GM18498 (cell line): ENCODE measurements around the gene SERTAD1.
A peak's percentile ranks its signal among the peaks of the same experiment; 100 is the strongest.
"Not testable (repeated sequence)": the region's sequence is repeated elsewhere in the genome, so short reads cannot be mapped to it uniquely, and the experiment has no call there.

ENCODE experiments used
- ATAC-seq: cut with Tn5 transposase; IDR thresholded peaks from one replicate; pipeline ENCODE4 v1.9.1; 2021; ENCODE audit warnings: mild to moderate bottlenecking, moderate library complexity; ENCODE audit not compliant: unreplicated experiment

SERTAD1 gene

DNA sequence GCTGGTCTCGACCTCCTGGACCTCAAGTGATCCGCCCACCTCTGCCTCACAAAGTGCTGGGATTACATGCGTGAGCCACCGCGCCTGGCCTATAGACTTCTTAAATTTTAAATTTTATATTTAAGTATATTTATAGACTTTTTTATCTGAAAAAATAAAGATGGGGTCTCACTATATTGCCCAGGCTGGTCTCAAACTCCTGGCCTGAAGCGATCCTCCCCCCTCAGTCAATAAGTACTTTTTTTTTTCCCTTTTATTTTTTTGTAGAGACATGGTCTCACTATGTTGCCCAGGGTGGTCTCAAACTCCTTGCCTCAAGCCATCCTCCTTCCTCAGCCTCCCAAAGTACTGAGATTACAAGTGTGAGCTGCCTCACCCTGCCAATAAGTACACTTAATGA lies 1.9 kb downstream of the SERTAD1 start:
- ATAC-seq = no peak

- ATAC-seq = no peak
Measured at GRCh38 chr19:40422748-40423566, 2.8 kb downstream of the SERTAD1 start.

- no peak for ATAC-seq
Measured at GRCh38 chr19:40421993-40422747, 3.6 kb downstream of the SERTAD1 start.

DNA sequence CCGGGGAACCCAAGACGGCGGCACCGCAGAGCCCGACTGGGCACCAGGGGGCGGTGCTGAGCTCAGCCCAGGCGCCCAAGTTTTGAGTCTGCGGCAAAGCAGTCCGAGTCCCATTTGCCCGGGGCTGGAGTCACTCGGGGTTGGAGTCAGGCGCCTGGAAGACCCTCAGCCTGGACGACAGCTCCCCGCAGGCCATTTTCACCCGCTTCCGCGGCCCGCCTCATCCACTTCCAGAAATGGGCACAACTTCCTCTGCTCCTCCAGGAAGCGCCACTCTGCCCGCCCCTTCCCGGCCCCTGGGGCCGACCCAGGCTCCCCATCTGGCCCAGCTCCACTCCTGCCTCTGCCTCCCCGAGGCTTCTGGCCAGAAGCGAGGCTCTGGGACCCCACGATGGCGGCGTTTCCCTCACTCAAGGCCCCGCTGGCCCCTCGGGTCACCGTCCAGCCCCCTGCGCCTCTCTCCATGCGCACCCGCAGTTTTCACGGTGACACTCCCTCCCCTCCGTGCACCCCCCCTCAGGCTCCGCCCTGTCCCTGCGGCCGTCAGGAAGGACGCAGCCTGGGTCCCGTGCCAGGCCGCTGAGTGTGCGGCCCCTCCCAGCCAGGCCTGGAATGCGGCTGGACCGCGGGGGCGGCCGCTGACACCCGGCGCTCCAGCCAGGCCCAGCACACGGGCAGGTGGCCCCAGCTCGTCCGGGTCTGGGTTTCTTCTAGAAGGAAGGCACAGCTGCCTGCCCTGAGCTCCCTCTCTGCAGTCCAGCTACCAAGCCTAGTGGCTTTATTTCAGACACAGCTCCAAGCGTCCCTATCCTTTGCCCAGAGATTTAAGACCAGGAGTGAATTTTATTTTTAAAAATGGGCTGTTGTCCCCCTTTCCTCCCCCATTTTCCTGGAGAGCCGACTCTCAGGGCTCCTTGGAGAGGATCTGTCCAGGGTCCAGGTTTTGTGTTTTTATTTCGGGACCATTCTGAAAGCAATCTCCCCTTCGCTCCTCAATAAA lies 4.7 kb downstream of the SERTAD1 start:
- ATAC-seq = peak; percentile 39

- ATAC-seq = no peak
Measured at GRCh38 chr19:40420451-40420765, 5.4 kb downstream of the SERTAD1 start.

DNA sequence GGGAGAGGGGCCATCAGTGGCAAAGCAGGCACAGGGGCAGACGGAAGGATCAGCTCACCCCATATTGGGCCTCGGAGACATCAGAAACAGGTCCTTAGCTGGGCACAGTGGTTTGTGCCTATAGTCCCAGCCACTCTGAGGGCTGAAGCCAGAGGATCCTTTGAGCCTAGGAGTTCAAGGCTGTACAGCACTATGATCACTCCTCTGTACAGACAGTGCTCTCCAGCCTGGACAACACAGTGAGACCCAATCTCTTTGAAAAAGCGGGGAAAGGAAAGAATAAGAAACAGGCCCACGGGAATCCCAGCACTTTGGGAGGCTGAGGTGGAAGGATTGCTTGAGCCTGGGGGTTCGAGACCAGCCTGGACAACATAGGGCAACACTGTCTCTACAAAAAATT lies 6.0 kb downstream of the SERTAD1 start:
- ATAC-seq = no peak

- ATAC-seq = no peak
Measured at GRCh38 chr19:40419066-40419612, 6.7 kb downstream of the SERTAD1 start.

GRCh38 chr19:40418040-40418439 lies 7.8 kb downstream of the SERTAD1 start:
- no peak for ATAC-seq

DNA sequence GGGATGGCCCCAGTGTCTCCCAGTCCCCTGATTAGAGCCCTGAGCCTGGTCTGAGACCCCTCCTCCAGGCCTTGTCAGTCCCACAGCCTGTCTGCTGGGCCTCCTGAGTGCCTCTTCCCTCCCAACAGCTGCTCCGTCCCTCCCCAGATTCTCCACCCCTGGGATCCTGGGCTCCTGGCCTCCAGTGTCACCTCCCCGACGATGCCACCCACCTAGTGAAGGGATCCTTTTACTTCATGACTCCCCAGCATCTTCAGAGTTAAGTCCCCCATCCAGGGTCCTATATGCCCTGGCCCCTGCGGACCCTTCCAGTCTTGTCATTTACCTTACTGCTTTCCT lies 8.2 kb downstream of the SERTAD1 start:
- ATAC-seq = no peak

- no peak for ATAC-seq
Measured at GRCh38 chr19:40416918-40417642, 8.7 kb downstream of the SERTAD1 start.

DNA sequence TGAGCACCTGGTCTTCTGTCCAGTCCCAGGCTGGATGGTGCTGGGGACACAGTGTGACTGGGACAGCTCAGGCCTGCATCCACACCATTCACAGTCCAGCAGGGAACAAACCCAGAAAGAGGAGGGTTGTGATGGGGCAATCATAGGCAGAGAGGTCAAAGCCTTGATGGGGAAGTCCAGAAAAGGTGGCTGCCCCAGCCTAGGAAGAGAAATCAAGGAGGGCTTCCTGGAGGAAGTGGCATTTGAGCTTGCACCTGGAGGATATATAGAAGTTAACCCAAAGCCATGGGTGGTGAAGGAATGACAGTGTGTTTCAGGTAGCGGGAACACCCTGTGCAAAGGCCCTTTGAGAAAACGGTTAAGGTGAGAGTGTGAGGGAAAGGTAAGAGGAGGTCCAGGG lies 10.0 kb downstream of the SERTAD1 start:
- ATAC-seq = no peak

DNA sequence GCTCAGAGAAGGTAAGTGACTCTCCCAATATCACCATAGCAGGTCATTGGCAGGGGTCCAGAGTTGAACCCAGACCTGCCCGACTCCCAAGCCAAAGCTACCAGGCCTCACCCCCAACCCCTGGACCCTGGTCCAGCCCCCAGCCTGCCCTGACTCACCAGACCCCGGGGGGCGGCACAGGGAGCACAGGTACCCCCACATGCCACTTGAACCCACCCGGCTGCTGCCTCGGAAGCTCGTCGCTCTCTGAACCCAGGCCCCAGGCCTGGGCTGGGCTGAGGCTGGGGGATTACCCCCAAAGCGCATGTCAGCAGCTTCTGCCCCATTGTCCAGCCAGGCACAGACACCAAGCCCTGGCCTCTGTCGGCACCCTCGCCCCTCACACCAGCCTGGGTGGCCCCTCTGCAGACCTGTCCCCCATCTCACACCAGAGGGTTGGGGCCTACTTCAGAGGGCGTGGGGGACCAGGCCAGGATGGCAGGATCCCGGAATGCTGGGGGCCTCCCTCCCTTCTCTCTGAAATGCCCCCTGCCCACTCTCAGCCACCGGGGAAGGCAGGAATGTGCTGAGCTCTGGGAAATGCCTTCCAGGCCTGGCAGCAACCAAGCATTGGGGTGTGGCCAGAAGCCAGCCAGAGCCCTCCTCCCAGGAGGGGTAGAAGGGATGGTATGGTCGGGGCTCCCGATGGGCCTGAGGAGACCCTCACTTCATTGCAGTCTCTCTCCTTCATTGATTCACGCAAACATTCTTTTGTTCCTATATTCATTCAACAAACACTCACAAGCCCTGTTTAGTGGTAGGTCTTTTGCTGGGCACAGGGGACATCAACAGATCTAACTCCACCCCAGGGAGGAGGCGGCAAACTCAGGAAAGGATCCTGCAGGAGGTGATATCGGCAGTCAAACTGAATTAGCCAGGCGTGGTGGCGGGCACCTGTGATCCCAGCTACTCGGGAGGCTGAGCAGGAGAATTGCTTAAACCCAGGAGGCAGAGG lies 11.0 kb downstream of the SERTAD1 start:
- ATAC-seq = no peak

DNA sequence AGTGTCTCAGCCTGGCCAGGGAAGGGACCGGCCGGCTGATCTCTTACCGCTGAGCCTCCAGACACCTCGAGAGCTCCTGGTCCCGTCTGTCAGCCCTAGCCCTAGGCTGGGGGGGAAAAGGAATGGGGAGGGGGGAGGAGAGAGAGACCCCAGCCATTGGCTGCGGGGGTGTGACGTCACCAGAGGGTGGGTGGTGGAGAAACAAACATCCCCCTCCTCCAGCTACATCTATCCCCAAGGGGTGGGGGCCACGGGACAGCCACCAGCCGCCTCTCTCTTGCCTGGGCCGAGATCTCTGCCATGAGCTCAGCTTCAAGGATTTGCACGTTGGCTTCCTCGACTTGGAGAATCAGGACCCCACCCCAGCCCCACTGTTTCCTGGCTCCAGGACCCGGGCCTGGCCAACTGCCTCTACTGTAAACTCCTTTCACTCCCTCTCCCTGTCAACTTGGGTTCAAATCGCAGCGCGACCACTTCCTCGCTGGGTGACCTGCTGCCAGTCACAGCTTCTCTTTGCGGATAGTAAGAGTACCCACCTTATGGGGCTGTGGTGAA lies 12.4 kb downstream of the SERTAD1 start, which contains the start of gene PRX:
Gene PRX, minus strand, starts transcription at position 88 of the 555 bp plus-strand sequence. CDS start 5,446 bp downstream, outside the sequence.
- ATAC-seq = no peak

DNA sequence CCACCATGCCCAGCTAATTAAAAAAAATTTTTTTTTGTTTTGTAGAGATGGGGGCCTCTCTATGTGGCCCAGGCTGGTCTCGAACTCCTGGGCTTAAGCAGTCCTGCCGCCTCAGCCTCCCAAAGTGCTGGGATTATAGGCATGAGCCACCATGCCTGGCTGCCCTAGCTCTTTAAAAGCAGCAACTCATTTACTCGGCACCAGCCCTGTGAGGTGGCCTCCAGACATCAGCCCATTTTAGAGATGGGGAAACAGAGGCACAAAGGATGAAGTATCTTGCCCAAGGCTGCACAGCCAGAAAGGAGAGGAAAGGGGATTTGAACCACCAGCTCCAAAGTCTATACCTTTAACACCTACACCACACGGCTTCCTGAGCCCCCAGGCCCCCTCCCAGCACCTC lies 12.9 kb downstream of the SERTAD1 start:
- ATAC-seq = no peak

DNA sequence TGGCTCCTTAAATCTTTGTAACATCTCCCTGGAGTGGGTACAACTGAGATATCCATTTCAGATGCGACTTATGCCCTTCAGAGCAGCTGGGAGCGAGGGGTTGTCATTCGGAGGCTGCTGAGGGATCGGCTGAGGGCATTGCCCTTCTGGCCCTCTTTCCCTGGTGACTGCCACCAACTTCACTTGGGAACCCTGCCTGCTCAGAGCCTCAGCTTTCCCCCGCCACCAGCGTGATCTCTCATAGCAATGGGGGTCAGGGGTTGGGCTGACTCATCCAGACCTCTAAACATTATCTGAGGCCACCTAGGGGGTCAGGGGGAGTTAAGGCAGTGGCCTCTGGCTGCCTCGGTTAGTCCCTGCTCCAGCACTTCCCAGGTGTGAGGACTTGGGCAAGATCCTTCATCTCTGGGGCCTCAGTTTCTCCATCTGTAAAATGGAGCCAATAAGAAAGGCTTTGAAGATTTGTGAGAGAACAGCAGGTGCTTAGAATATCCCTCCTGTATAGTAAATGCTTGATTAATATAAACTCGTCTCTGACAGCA lies 13.8 kb downstream of the SERTAD1 start:
- ATAC-seq = no peak

GRCh38 chr19:40411125-40411842 lies 14.5 kb downstream of the SERTAD1 start:
- no peak for ATAC-seq

DNA sequence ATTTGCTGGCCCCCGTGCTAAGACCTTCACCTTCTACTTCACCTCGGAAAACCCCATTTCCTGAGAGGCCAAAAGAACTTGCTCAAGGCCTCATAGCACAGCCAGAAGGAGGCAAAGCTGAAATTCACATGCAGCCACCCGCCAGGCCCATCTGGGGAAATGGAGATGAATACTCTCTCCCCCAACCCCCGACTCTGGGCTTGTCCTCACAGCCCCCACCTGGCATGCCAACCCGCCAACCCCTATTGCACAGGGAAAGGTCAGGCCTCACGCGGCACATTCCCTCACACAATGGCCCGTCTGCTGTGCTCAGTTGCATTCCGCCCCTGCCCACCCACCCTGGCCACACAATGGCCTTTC lies 15.8 kb downstream of the SERTAD1 start:
- ATAC-seq = no peak

DNA sequence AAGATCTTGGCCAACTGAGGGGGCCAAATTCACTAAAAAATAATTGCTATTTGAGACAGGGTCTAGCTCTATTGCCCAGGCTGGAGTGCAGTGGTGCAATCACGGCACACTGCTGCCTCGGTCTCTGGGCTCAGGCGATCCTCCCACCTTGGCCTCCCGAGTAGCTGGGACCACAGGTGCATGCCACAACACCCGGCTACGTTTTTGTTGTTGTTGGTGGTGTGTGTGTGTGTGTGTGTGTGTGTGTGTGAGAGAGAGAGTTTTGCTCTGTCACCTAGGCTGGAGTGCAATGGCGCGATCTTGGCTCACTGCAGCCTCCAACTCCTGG lies 17.2 kb downstream of the SERTAD1 start:
- ATAC-seq = not testable (repeated sequence)
